HepG2 (cell line): Measurements from ENCODE around the gene DPP3. TPM values are rescaled to one million over a fixed set of nuclear protein-coding genes. Genes with fewer than 3 reads are reported as not detected.
A peak's percentile ranks its signal among the peaks of the same experiment; 100 is the strongest.

Experiments
- ARID2 ChIP-seq: sonication (generic); formaldehyde crosslinking; IDR thresholded peaks from 2 replicates; pipeline ENCODE4 v1.8.1; 2022; ENCODE audit warnings: mild to moderate bottlenecking, missing genetic modification reagents, borderline replicate concordance
- ATF7 ChIP-seq, 2 experiments: fragments of 450-650 bp in 1 of 2; sonication (generic) in 1 of 2; formaldehyde crosslinking in 1 of 2; IDR thresholded peaks; 2 replicates each; pipeline versions ENCODE4 v1.4.0 to v1.6.1; 2016 to 2020; ENCODE audit warnings: antibody characterized with exemption in 1 of 2, mild to moderate bottlenecking in 1 of 2, missing genetic modification reagents in 1 of 2
- CCDC6 ChIP-seq: sonication (generic); formaldehyde crosslinking; IDR thresholded peaks from 2 replicates; pipeline ENCODE4 v1.8.1; 2022; ENCODE audit warnings: mild to moderate bottlenecking, missing genetic modification reagents, moderate library complexity
- DNMT1 ChIP-seq: sonication (generic); formaldehyde crosslinking; IDR thresholded peaks from 2 replicates; pipeline ENCODE4 v1.5.1; 2020; ENCODE audit warnings: mild to moderate bottlenecking, missing genetic modification reagents
- ERF ChIP-seq: IDR thresholded peaks from 2 replicates; pipeline ENCODE4 v1.6.1; 2018; ENCODE audit warnings: missing biosample characterization, missing genetic modification reagents
- GABPA ChIP-seq, 2 experiments: IDR thresholded peaks; 2 replicates each; pipeline ENCODE4 v1.6.1; 2011 to 2016; ENCODE audit warnings: low read depth in 2 of 2, low read length in 1 of 2, missing biosample characterization in 1 of 2, missing genetic modification characterization in 1 of 2
- GRHL1 ChIP-seq: sonication (generic); formaldehyde crosslinking; conservative IDR thresholded peaks from 2 replicates; pipeline ENCODE4 v1.8.0; 2022; ENCODE audit warnings: missing genetic modification reagents
- HHEX ChIP-seq: IDR thresholded peaks from 2 replicates; pipeline ENCODE4 v1.6.1; 2016; ENCODE audit warnings: control low read depth
- HIVEP1 ChIP-seq: sonication (generic); formaldehyde crosslinking; IDR thresholded peaks from 2 replicates; pipeline ENCODE4 v1.4.0; 2020; ENCODE audit warnings: mild to moderate bottlenecking, missing genetic modification reagents
- KDM5B ChIP-seq: sonication (generic); formaldehyde crosslinking; IDR thresholded peaks from 2 replicates; pipeline ENCODE4 v1.4.0; 2020; ENCODE audit warnings: missing genetic modification reagents, mild to moderate bottlenecking, borderline replicate concordance
- RARG ChIP-seq: sonication (generic); formaldehyde crosslinking; IDR thresholded peaks from 2 replicates; pipeline ENCODE4 v1.4.0; 2020; ENCODE audit warnings: low read depth, mild to moderate bottlenecking, missing genetic modification reagents
- SIN3A ChIP-seq: IDR thresholded peaks from 2 replicates; pipeline ENCODE4 v1.6.1; 2011; ENCODE audit warnings: low read depth, mild to moderate bottlenecking, control low read depth, low read length, borderline replicate concordance
- SP5 ChIP-seq: IDR thresholded peaks from 2 replicates; pipeline ENCODE4 v1.6.1; 2016; ENCODE audit warnings: low read depth, borderline replicate concordance
- SRY ChIP-seq: sonication (generic); formaldehyde crosslinking; IDR thresholded peaks from 2 replicates; pipeline ENCODE4 v1.8.0; 2022; ENCODE audit warnings: mild to moderate bottlenecking, missing genetic modification reagents
- TEF ChIP-seq: sonication (generic); formaldehyde crosslinking; IDR thresholded peaks from 2 replicates; pipeline ENCODE4 v1.5.0; 2020; ENCODE audit warnings: missing genetic modification reagents
- UBTF ChIP-seq: sonication (generic); formaldehyde crosslinking; IDR thresholded peaks from 2 replicates; pipeline ENCODE4 v1.4.0; 2020; ENCODE audit warnings: mild to moderate bottlenecking, missing genetic modification reagents
- ZGPAT ChIP-seq: IDR thresholded peaks from 2 replicates; pipeline ENCODE4 v1.6.1; 2016; ENCODE audit warnings: mild to moderate bottlenecking
- ZNF430 ChIP-seq: sonication (generic); formaldehyde crosslinking; IDR thresholded peaks from 2 replicates; pipeline ENCODE4 v1.9.0; 2021; ENCODE audit warnings: mild to moderate bottlenecking, missing genetic modification reagents
- ZNF709 ChIP-seq: sonication (generic); formaldehyde crosslinking; IDR thresholded peaks from 2 replicates; pipeline ENCODE4 v1.5.0; 2020; ENCODE audit warnings: mild to moderate bottlenecking, missing genetic modification reagents
- ZNF772 ChIP-seq: sonication (generic); formaldehyde crosslinking; IDR thresholded peaks from 2 replicates; pipeline ENCODE4 v1.5.0; 2020; ENCODE audit warnings: mild to moderate bottlenecking, missing genetic modification reagents
- polyA plus RNA-seq, 8 experiments: library from polyadenylated mRNA; depleted of rRNA in 3 of 8; stranded (reverse) in 7 of 8; unstranded in 1 of 8; fragments of >200 nt; fragmentation: Illumina TruSeq in 4 of 8; extraction: Trizol in 4 of 8; gene quantifications; 2 replicates each; pipeline versions ENCODE4 v1.2.1 to v1.2.3, GENCODE V29; 2011 to 2016; ENCODE audit warnings: low read depth in 4 of 8, missing spikeins in 1 of 8, mixed read lengths in 1 of 8; ENCODE audit not compliant: insufficient read depth in 1 of 8
- total RNA-seq, 5 experiments: library from RNA; depleted of rRNA; stranded (reverse); fragments of >200 nt; fragmentation: Illumina TruSeq; extraction: Trizol; gene quantifications; 2 replicates each; pipeline ENCODE4 v1.2.3, GENCODE V29; 2016; ENCODE audit warnings: low read depth in 1 of 5
- TF ChIP-seq, protein P1 (sequence below): sonication (generic); formaldehyde crosslinking; IDR thresholded peaks from 2 replicates; pipeline ENCODE4 v1.4.0; 2020; ENCODE audit warnings: missing genetic modification reagents, borderline replicate concordance

The DPP3 gene
- total and polyA plus RNA-seq, 2 of the 13 experiments (the other 11 are each of a cell fraction or from before 2014, with no cell fraction given) = 38.4 to 59.8 TPM

- peak; percentile 51; the same call in 1 of the 2 replicates for TF ChIP-seq UBTF (CRISPR knock-in tag)
- TF ChIP-seq HIVEP1 (CRISPR knock-in tag) = peak; percentile 58; the same call in 1 of the 2 replicates
- TF ChIP-seq DNMT1 (CRISPR knock-in tag) = peak; percentile 69; the same call in 1 of the 2 replicates
- TF ChIP-seq ATF7 (IDR thresholded peaks at IDR 0.05) = no peak
- no peak for TF ChIP-seq ATF7 (CRISPR knock-in tag; IDR thresholded peaks at IDR 0.05)
- peak; percentile 39 for TF ChIP-seq ZGPAT (CRISPR knock-in tag)
- TF ChIP-seq TEF (CRISPR knock-in tag) = no peak
- TF ChIP-seq, protein P1, sequence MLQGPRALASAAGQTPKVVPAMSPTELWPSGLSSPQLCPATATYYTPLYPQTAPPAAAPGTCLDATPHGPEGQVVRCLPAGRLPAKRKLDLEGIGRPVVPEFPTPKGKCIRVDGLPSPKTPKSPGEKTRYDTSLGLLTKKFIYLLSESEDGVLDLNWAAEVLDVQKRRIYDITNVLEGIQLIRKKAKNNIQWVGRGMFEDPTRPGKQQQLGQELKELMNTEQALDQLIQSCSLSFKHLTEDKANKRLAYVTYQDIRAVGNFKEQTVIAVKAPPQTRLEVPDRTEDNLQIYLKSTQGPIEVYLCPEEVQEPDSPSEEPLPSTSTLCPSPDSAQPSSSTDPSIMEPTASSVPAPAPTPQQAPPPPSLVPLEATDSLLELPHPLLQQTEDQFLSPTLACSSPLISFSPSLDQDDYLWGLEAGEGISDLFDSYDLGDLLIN (CRISPR knock-in tag) = 0 out of 2 replicates have a peak, but pooled peaks have one; percentile 17
- peak; percentile 72; the same call in 1 of the 2 replicates for TF ChIP-seq ERF
- TF ChIP-seq SP5 (CRISPR knock-in tag) = peak; percentile 24; the same call in 1 of the 2 replicates
- no peak for TF ChIP-seq GRHL1
- no peak for TF ChIP-seq RARG (CRISPR knock-in tag)
- TF ChIP-seq CCDC6 = 0 out of 2 replicates have a peak, but pooled peaks have one; percentile 21
- 0 out of 2 replicates have a peak, but pooled peaks have one; percentile 11 for TF ChIP-seq ZNF709
- peak; percentile 56; the same call in 1 of the 2 replicates for TF ChIP-seq KDM5B (CRISPR knock-in tag)
- TF ChIP-seq ZNF772 (CRISPR knock-in tag) = peak; percentile 37
- peak; percentile 59; the same call in 1 of the 2 replicates for TF ChIP-seq SRY (CRISPR knock-in tag)
- peak; percentile 85 for TF ChIP-seq ZNF430 (CRISPR knock-in tag)
- peak; percentile 88 for TF ChIP-seq SIN3A
- peak; percentile 41 for TF ChIP-seq GABPA (IDR thresholded peaks at IDR 0.05; ENCODE audit: low read depth, low read length)
- peak; percentile 65 for TF ChIP-seq GABPA (CRISPR knock-in tag; IDR thresholded peaks at IDR 0.05; ENCODE audit: low read depth)
- no peak for TF ChIP-seq HHEX
- TF ChIP-seq ARID2 (CRISPR knock-in tag) = no peak
These were observed 65.6 kb downstream of the DPP3 start, which contains the start of gene ZDHHC24 (continued) for GRCh38 chr11:66545701-66546367.
